ENCODE measurements around the gene DGCR8.

DGCR8 gene

GRCh38 chr22:20053407-20054033 is 26.5 kb upstream of the DGCR8 start:
- TF ChIP-seq CTCF (IDR thresholded peaks at IDR 0.05; ENCODE audit: control insufficient read depth, insufficient read depth, low read depth, low read length, missing control alignments), result no peak
- DNase-seq (ENCODE audit: low read depth), result no peak
- no peak overlapping the region for H3K4me3 ChIP-seq (ENCODE audit: control insufficient read depth, low read depth, low read length)

- no peak overlapping the region for H3K4me3 ChIP-seq (ENCODE audit: control insufficient read depth, low read depth, low read length)
- TF ChIP-seq CTCF (IDR thresholded peaks at IDR 0.05; ENCODE audit: control insufficient read depth, insufficient read depth, low read depth, low read length, missing control alignments), result no peak
- DNase-seq (ENCODE audit: low read depth), result no peak
Observed at GRCh38 chr22:20054034-20054427, 26.0 kb upstream of the DGCR8 start.

GRCh38 chr22:20054485-20054884 is 25.6 kb upstream of the DGCR8 start:
- H3K4me3 ChIP-seq (ENCODE audit: control insufficient read depth, low read depth, low read length), result no peak overlapping the region
- no peak for TF ChIP-seq CTCF (IDR thresholded peaks at IDR 0.05; ENCODE audit: control insufficient read depth, insufficient read depth, low read depth, low read length, missing control alignments)
- no peak for DNase-seq (ENCODE audit: low read depth)

GRCh38 chr22:20055144-20055543 is 24.9 kb upstream of the DGCR8 start:
- no peak for DNase-seq (ENCODE audit: low read depth)
- TF ChIP-seq CTCF (IDR thresholded peaks at IDR 0.05; ENCODE audit: control insufficient read depth, insufficient read depth, low read depth, low read length, missing control alignments), result no peak
- no peak overlapping the region for H3K4me3 ChIP-seq (ENCODE audit: control insufficient read depth, low read depth, low read length)

GRCh38 chr22:20055654-20056053 is 24.4 kb upstream of the DGCR8 start:
- TF ChIP-seq CTCF (IDR thresholded peaks at IDR 0.05; ENCODE audit: control insufficient read depth, insufficient read depth, low read depth, low read length, missing control alignments), result no peak

GRCh38 chr22:20056161-20056560 is 23.9 kb upstream of the DGCR8 start:
- DNase-seq (ENCODE audit: low read depth), result no peak
- H3K4me3 ChIP-seq (ENCODE audit: control insufficient read depth, low read depth, low read length), result no peak overlapping the region
- TF ChIP-seq CTCF (IDR thresholded peaks at IDR 0.05; ENCODE audit: control insufficient read depth, insufficient read depth, low read depth, low read length, missing control alignments), result no peak

More at GRCh38 chr22:20055654-20056053, 24.4 kb upstream of the DGCR8 start:
- DNase-seq (ENCODE audit: low read depth), result no peak
- H3K4me3 ChIP-seq (ENCODE audit: control insufficient read depth, low read depth, low read length), result no peak overlapping the region
